Stimulated activated CD4-positive, alpha-beta T cell treated with anti-CD3 and anti-CD28 coated beads, Interleukin-15, amount 100 ng/mL, for 1 hour (primary cell): ENCODE data around the gene ERCC3.
"Not testable (repeated sequence)": the region's sequence is repeated elsewhere in the genome, so short reads cannot be mapped to it uniquely, and the experiment has no call there.

ENCODE experiments used
- DNase-seq, 2 donors: peaks; one replicate each; pipeline ENCODE4 v3.0.0-alpha.2; 2020; ENCODE audit warnings: low read depth in 1 of 2, low spot score in 1 of 2

ERCC3 gene

GRCh38 chr2:127226520-127227263 is 67.3 kb downstream of the ERCC3 start:
- no peak for DNase-seq

- no peak for DNase-seq
These were observed 67.8 kb downstream of the ERCC3 start for GRCh38 chr2:127226132-127226519.

GRCh38 chr2:127225186-127225960 is 68.6 kb downstream of the ERCC3 start:
- no peak for DNase-seq

GRCh38 chr2:127224135-127224534 is 69.8 kb downstream of the ERCC3 start:
- not testable (repeated sequence) for DNase-seq

GRCh38 chr2:127220768-127221527 is 73.0 kb downstream of the ERCC3 start:
- no peak for DNase-seq

GRCh38 chr2:127220102-127220767 is 73.7 kb downstream of the ERCC3 start, which contains the start of gene CYP27C1:
Gene CYP27C1, minus strand, starts transcription at chr2:127220299. Its CDS starts 29 bp downstream, at chr2:127220270.
- no peak for DNase-seq

- DNase-seq: no peak
These were observed 74.5 kb downstream of the ERCC3 start for GRCh38 chr2:127219171-127220070.

GRCh38 chr2:127218812-127219170 is 75.2 kb downstream of the ERCC3 start:
- DNase-seq: no peak

- DNase-seq: no peak
These were observed 76.2 kb downstream of the ERCC3 start for GRCh38 chr2:127217470-127218325.

GRCh38 chr2:127216593-127216992 is 77.4 kb downstream of the ERCC3 start:
- no peak for DNase-seq

- no peak for DNase-seq
These were observed 77.8 kb downstream of the ERCC3 start for GRCh38 chr2:127216095-127216494.

GRCh38 chr2:127214201-127214600 is 79.7 kb downstream of the ERCC3 start:
- not testable (repeated sequence) for DNase-seq

- no peak for DNase-seq
These were observed 85.6 kb downstream of the ERCC3 start for GRCh38 chr2:127208313-127208712.
